HCT116 (cell line): ENCODE measurements around the gene LRCH1. TPM values are rescaled to one million over a fixed set of nuclear protein-coding genes. Genes with fewer than 3 reads are reported as not detected.

ENCODE experiments used
- ATAC-seq: fragments of 200-7000 bp; cut with Tn5 transposase; 2 replicates; pipeline ENCODE4 v1.9.1; 2020; ENCODE audit warnings: mild to moderate bottlenecking, moderate library complexity
- BruUV-seq: library from RNA; stranded (reverse); fragments of 400-500 nt; replicated peaks from 2 replicates; lab custom pipeline; 2021; lab: Mats Ljungman, UMichigan
- CTCF ChIA-PET: fragments of 300-600 bp; sonication (Branson Sonifier 250); formaldehyde crosslinking; loops from one replicate; lab custom pipeline; 2021; ENCODE audit warnings: antibody characterized with exemption; lab: Charles Lee
- POLR2A ChIA-PET: fragments of 300-600, 350-600 bp; sonication (Branson Sonifier 250); formaldehyde crosslinking; loops from one replicate; lab custom pipeline; 2021; ENCODE audit warnings: antibody characterized with exemption; lab: Charles Lee
- RAD21 ChIA-PET, 2 experiments: fragments of 300-600 bp; sonication (Branson Sonifier 250); formaldehyde crosslinking; loops; one replicate each; lab custom pipeline; 2023; ENCODE audit warnings: low total read pairs in 2 of 2; ENCODE audit not compliant: uncharacterized antibody in 2 of 2, unreplicated experiment in 2 of 2, low non-redundant PET in 1 of 2; lab: Charles Lee
- DNase-seq: peaks from one replicate; pipeline ENCODE4 v3.0.0-alpha.2; 2010; ENCODE audit warnings: low read depth, low spot score
- H2AFZ ChIP-seq: fragments of 200-600 bp; shearing (Covaris generic), sonication (generic); 2 replicates; pipeline ENCODE4 v1.6.1; 2017; ENCODE audit warnings: low read depth, mixed run types, mixed read lengths, antibody characterized with exemption, low read length; ENCODE audit not compliant: poor library complexity, severe bottlenecking
- H3K27ac ChIP-seq: 2 replicates; pipeline ENCODE4 v1.5.1; 2012; ENCODE audit warnings: low read depth, low read length
- H3K27me3 ChIP-seq: fragments of 200-600 bp; sonication (generic); 2 replicates; pipeline ENCODE4 v1.6.1; 2016; ENCODE audit warnings: mixed run types, low read length, mixed read lengths; ENCODE audit not compliant: insufficient read depth
- H3K36me3 ChIP-seq, 2 experiments: fragments of 200-500 bp in 1 of 2; fragments of 200-600 bp in 1 of 2; sonication (Bioruptor generic) in 1 of 2; sonication (generic) in 1 of 2; 2 replicates each; pipeline versions ENCODE4 v1.5.1 to v1.6.1; 2014 to 2016; ENCODE audit warnings: low read length in 2 of 2, inconsistent platforms in 1 of 2, mixed read lengths in 1 of 2, mixed run types in 1 of 2; ENCODE audit not compliant: insufficient read depth in 2 of 2, control insufficient read depth in 1 of 2
- H3K4me1 ChIP-seq, 2 experiments: fragments of 200-600 bp in 1 of 2; sonication (generic) in 1 of 2; 2 replicates each; pipeline versions ENCODE4 v1.5.1 to v1.6.1; 2012 to 2017; ENCODE audit warnings: low read length in 2 of 2, inconsistent platforms in 1 of 2, mild to moderate bottlenecking in 1 of 2, mixed read lengths in 1 of 2, mixed run types in 1 of 2, moderate library complexity in 1 of 2; ENCODE audit not compliant: insufficient read depth in 2 of 2, control insufficient read depth in 1 of 2
- H3K4me2 ChIP-seq: fragments of 200-600 bp; sonication (generic); 2 replicates; pipeline ENCODE4 v1.6.1; 2017; ENCODE audit warnings: mixed run types, low read length, mixed read lengths
- H3K4me3 ChIP-seq, 2 experiments: fragments of 200-600 bp in 1 of 2; sonication (generic) in 1 of 2; replicated peaks in 1 of 2; 2 replicates each; pipeline ENCODE4 v1.5.1; 2011 to 2016; ENCODE audit warnings: low read length in 2 of 2, control low read depth in 1 of 2, low read depth in 1 of 2, mild to moderate bottlenecking in 1 of 2, mixed read lengths in 1 of 2, mixed run types in 1 of 2
- H3K79me2 ChIP-seq: fragments of 200-600 bp; sonication (generic); 2 replicates; pipeline ENCODE4 v1.6.1; 2017; ENCODE audit warnings: mild to moderate bottlenecking, mixed run types, low read length, moderate library complexity, mixed read lengths; ENCODE audit not compliant: insufficient read depth
- H3K9ac ChIP-seq: fragments of 200-600 bp; sonication (generic); 2 replicates; pipeline ENCODE4 v1.6.1; 2016; ENCODE audit warnings: low read length, mixed read lengths
- H3K9me2 ChIP-seq: fragments of 200-600 bp; sonication (generic), shearing (Covaris generic); 2 replicates; pipeline ENCODE4 v1.6.1; 2017; ENCODE audit warnings: mixed run types, mild to moderate bottlenecking, moderate library complexity; ENCODE audit not compliant: insufficient read depth
- H3K9me3 ChIP-seq, 2 experiments: fragments of 200-500 bp in 1 of 2; fragments of 200-600 bp in 1 of 2; sonication (Bioruptor generic) in 1 of 2; sonication (generic) in 1 of 2; 2 replicates each; pipeline ENCODE4 v1.6.1; 2014 to 2017; ENCODE audit warnings: low read length in 2 of 2, mixed read lengths in 2 of 2, inconsistent platforms in 1 of 2, low read depth in 1 of 2, mild to moderate bottlenecking in 1 of 2, mixed run types in 1 of 2, moderate library complexity in 1 of 2; ENCODE audit not compliant: control insufficient read depth in 1 of 2, insufficient read depth in 1 of 2
- H4K20me1 ChIP-seq: fragments of 200-600 bp; sonication (generic), shearing (Covaris generic); 2 replicates; pipeline ENCODE4 v1.6.1; 2017; ENCODE audit warnings: mixed run types, mild to moderate bottlenecking, moderate library complexity; ENCODE audit not compliant: insufficient read depth
- CBX3 ChIP-seq: IDR thresholded peaks from 2 replicates; pipeline ENCODE4 v1.6.1; 2012; ENCODE audit warnings: low read depth
- CTCF ChIP-seq, 3 experiments: fragments of 200-600 bp in 1 of 3; sonication (generic) in 1 of 3; IDR thresholded peaks in 2 of 3; conservative IDR thresholded peaks in 1 of 3; 2 replicates each; pipeline ENCODE4 v1.5.1; 2012 to 2017; ENCODE audit warnings: low read depth in 2 of 3, low read length in 2 of 3, antibody characterized with exemption in 1 of 3, borderline replicate concordance in 1 of 3, control low read depth in 1 of 3, mild to moderate bottlenecking in 1 of 3, mixed read lengths in 1 of 3, mixed run types in 1 of 3, moderate library complexity in 1 of 3; ENCODE audit not compliant: insufficient read depth in 1 of 3
- EGR1 ChIP-seq: IDR thresholded peaks from 2 replicates; pipeline ENCODE4 v1.6.1; 2012; ENCODE audit warnings: low read depth
- ELF1 ChIP-seq: IDR thresholded peaks from 2 replicates; pipeline ENCODE4 v1.6.1; 2012; ENCODE audit warnings: low read depth, borderline replicate concordance
- EZH2phosphoT487 ChIP-seq: fragments of 200-600 bp; IDR thresholded peaks from 2 replicates; pipeline ENCODE4 v1.6.1; 2018; ENCODE audit warnings: antibody characterized with exemption, borderline replicate concordance
- FOSL1 ChIP-seq: IDR thresholded peaks from 2 replicates; pipeline ENCODE4 v1.6.1; 2012; ENCODE audit warnings: low read depth
- POLR2A ChIP-seq: IDR thresholded peaks from 2 replicates; pipeline ENCODE4 v1.7.0; 2011; ENCODE audit warnings: borderline replicate concordance; ENCODE audit not compliant: insufficient read depth, insufficient read length; ENCODE audit errors: extremely low read depth
- RAD21 ChIP-seq: IDR thresholded peaks from 2 replicates; pipeline ENCODE4 v1.6.1; 2012; ENCODE audit warnings: low read depth, mild to moderate bottlenecking
- SP1 ChIP-seq: IDR thresholded peaks from 2 replicates; pipeline ENCODE4 v1.6.1; 2012; ENCODE audit warnings: low read depth
- SRF ChIP-seq: IDR thresholded peaks from 2 replicates; pipeline ENCODE4 v1.6.1; 2012; ENCODE audit warnings: low read depth
- TCF7L2 ChIP-seq: IDR thresholded peaks from 2 replicates; pipeline ENCODE4 v1.7.0; 2011; ENCODE audit warnings: borderline replicate concordance, inconsistent platforms; ENCODE audit not compliant: insufficient read depth, insufficient read length; ENCODE audit errors: extremely low read depth
- YY1 ChIP-seq: IDR thresholded peaks from 2 replicates; pipeline ENCODE4 v1.6.1; 2011; ENCODE audit warnings: low read length, low read depth, moderate library complexity, mild to moderate bottlenecking; ENCODE audit not compliant: insufficient replicate concordance; ENCODE audit errors: extremely low read depth
- ZFX ChIP-seq: fragments of 450-650 bp; IDR thresholded peaks from 2 replicates; pipeline ENCODE4 v1.6.1; 2017
- ZNF274 ChIP-seq: fragments of 200-500 bp; sonication (Bioruptor generic); IDR thresholded peaks from 2 replicates; pipeline ENCODE4 v1.6.1; 2014; ENCODE audit warnings: mild to moderate bottlenecking, low read depth, low read length, inconsistent platforms
- intact Hi-C: fragments of 100-400 bp; cut with micrococcal nuclease; formaldehyde crosslinking; loops from 2 replicates; pipeline ENCODE4 v1.10.0; 2022
- total RNA-seq: library from RNA; stranded (reverse); gene quantifications from one replicate; pipeline ENCODE4 v1.2.1, GENCODE V29; 2021; ENCODE audit not compliant: unreplicated experiment
- TF ChIP-seq, protein P1 (sequence below): IDR thresholded peaks from 2 replicates; pipeline ENCODE4 v1.6.1; 2012
- TF ChIP-seq, protein P2 (sequence below): IDR thresholded peaks from 2 replicates; pipeline ENCODE4 v1.6.1; 2012
- TF ChIP-seq, protein P3 (sequence below): IDR thresholded peaks from 2 replicates; pipeline ENCODE4 v1.6.1; 2011; ENCODE audit warnings: mild to moderate bottlenecking, low read length, moderate library complexity; ENCODE audit not compliant: insufficient replicate concordance; ENCODE audit errors: extremely low read depth

The LRCH1 gene
- total RNA-seq, 1 experiment from 2014 or later: 15.6 TPM

GRCh38 chr13:46644816-46645215 lies 91.8 kb downstream of the LRCH1 start:
- no peak overlapping the region for H3K9ac ChIP-seq
- no peak overlapping the region for H2AFZ ChIP-seq
- DNase-seq (no peak), ATAC-seq (no peak)
- no peaks in the 10 kb centered on the region for H3K9me3 ChIP-seq
- H3K79me2 ChIP-seq: peaks cover 63% of the 10 kb centered on the region
- RAD21 ChIA-PET: no interaction called here
- POLR2A ChIA-PET: no interaction called here
- H3K27me3 ChIP-seq: no peaks in the 10 kb centered on the region
- H3K9me2 ChIP-seq: no peaks in the 10 kb centered on the region
- H3K4me3 ChIP-seq: no peak overlapping the region
- intact Hi-C loops: no loop called here
- H3K4me1 ChIP-seq: peaks cover 3 to 8% of the 10 kb centered on the region in 2 experiments; a peak in 3 of 4 replicates
- TF ChIP-seq CBX3: no peak
- TF ChIP-seq, protein P1, sequence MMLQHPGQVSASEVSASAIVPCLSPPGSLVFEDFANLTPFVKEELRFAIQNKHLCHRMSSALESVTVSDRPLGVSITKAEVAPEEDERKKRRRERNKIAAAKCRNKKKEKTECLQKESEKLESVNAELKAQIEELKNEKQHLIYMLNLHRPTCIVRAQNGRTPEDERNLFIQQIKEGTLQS: no peak
- no peak for TF ChIP-seq SP1
- TF ChIP-seq RAD21: no peak
- no peak for TF ChIP-seq ELF1
- TF ChIP-seq SRF: no peak
- no peak for TF ChIP-seq EZH2phosphoT487
- no peak for TF ChIP-seq ZFX
- TF ChIP-seq, protein P2, sequence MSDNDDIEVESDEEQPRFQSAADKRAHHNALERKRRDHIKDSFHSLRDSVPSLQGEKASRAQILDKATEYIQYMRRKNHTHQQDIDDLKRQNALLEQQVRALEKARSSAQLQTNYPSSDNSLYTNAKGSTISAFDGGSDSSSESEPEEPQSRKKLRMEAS: no peak
- TF ChIP-seq TCF7L2: no peak
- TF ChIP-seq CTCF (IDR thresholded peaks at IDR 0.05 in 2 of 3, conservative IDR thresholded peaks at IDR 0.05 in 1 of 3; ENCODE audit: borderline replicate concordance in 1 of 3, insufficient read depth in 1 of 3, low read depth in 2 of 3, low read length in 2 of 3): no peak
- no peak for TF ChIP-seq EGR1
- TF ChIP-seq ZNF274: no peak
- TF ChIP-seq, protein P3, sequence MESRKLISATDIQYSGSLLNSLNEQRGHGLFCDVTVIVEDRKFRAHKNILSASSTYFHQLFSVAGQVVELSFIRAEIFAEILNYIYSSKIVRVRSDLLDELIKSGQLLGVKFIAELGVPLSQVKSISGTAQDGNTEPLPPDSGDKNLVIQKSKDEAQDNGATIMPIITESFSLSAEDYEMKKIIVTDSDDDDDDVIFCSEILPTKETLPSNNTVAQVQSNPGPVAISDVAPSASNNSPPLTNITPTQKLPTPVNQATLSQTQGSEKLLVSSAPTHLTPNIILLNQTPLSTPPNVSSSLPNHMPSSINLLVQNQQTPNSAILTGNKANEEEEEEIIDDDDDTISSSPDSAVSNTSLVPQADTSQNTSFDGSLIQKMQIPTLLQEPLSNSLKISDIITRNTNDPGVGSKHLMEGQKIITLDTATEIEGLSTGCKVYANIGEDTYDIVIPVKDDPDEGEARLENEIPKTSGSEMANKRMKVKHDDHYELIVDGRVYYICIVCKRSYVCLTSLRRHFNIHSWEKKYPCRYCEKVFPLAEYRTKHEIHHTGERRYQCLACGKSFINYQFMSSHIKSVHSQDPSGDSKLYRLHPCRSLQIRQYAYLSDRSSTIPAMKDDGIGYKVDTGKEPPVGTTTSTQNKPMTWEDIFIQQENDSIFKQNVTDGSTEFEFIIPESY: no peak
- TF ChIP-seq POLR2A: no peak
- no peak for TF ChIP-seq YY1
- no peak for TF ChIP-seq FOSL1
- 0 out of 2 replicates have a peak, but pooled peaks cover 5% of the 10 kb centered on the region for H4K20me1 ChIP-seq
- no peaks in the 10 kb centered on the region for H3K36me3 ChIP-seq
- no peak overlapping the region for H3K27ac ChIP-seq
- no peak overlapping the region for H3K4me2 ChIP-seq
- CTCF ChIA-PET: no interaction called here
- no TSS peak for BruUV-seq
